Neuronal stem cell (in vitro differentiated cells): Measurements from ENCODE around the gene GPT2. TPM values are rescaled to one million over a fixed set of nuclear protein-coding genes. Genes with fewer than 3 reads are reported as not detected.

Source experiments
- DNase-seq: peaks from one replicate; pipeline ENCODE4 v3.0.0-alpha.2; 2013; ENCODE audit warnings: low spot score
- H2AFZ ChIP-seq: one replicate; pipeline ENCODE4 v1.6.1; 2013; ENCODE audit warnings: mild to moderate bottlenecking, low read length, inconsistent platforms
- H2AK5ac ChIP-seq: 2 replicates; pipeline ENCODE4 v1.6.1; 2013; ENCODE audit warnings: low read depth, mild to moderate bottlenecking, inconsistent platforms, low read length, moderate library complexity, mixed read lengths
- H2BK120ac ChIP-seq: 2 replicates; pipeline ENCODE4 v1.6.1; 2013; ENCODE audit warnings: low read depth, mild to moderate bottlenecking, inconsistent platforms, low read length, moderate library complexity, mixed read lengths
- H2BK12ac ChIP-seq: one replicate; pipeline ENCODE4 v1.6.1; 2013; ENCODE audit warnings: low read length, inconsistent platforms
- H2BK15ac ChIP-seq: 2 replicates; pipeline ENCODE4 v1.6.1; 2013; ENCODE audit warnings: mild to moderate bottlenecking, low read length, inconsistent platforms, mixed read lengths
- H2BK5ac ChIP-seq: one replicate; pipeline ENCODE4 v1.6.1; 2013; ENCODE audit warnings: inconsistent platforms, mild to moderate bottlenecking, low read length, moderate library complexity
- H3K14ac ChIP-seq: one replicate; pipeline ENCODE4 v1.6.1; 2013; ENCODE audit warnings: low read length, inconsistent platforms
- H3K18ac ChIP-seq: 2 replicates; pipeline ENCODE4 v1.6.1; 2013; ENCODE audit warnings: low read length, inconsistent platforms
- H3K23ac ChIP-seq: 2 replicates; pipeline ENCODE4 v1.6.1; 2013; ENCODE audit warnings: low read depth, mild to moderate bottlenecking, mixed read lengths, low read length, inconsistent platforms; ENCODE audit not compliant: poor library complexity
- H3K27ac ChIP-seq: replicated peaks from 3 replicates; pipeline ENCODE4 v1.5.1; 2013; ENCODE audit warnings: low read length, inconsistent platforms
- H3K27me3 ChIP-seq, 3 experiments: 2 replicates each; pipeline ENCODE4 v1.6.1; 2013; ENCODE audit warnings: low read length in 3 of 3, mild to moderate bottlenecking in 2 of 3, inconsistent platforms in 1 of 3, low read depth in 1 of 3, mixed read lengths in 1 of 3, moderate library complexity in 1 of 3; ENCODE audit not compliant: control insufficient read depth in 3 of 3, insufficient read depth in 3 of 3
- H3K36me3 ChIP-seq, 2 donors: replicated peaks in 1 of 2; 2 replicates each; pipeline ENCODE4 v1.6.1; 2013; ENCODE audit warnings: low read length in 2 of 2; ENCODE audit not compliant: control insufficient read depth in 2 of 2, insufficient read depth in 2 of 2
- H3K4ac ChIP-seq: 2 replicates; pipeline ENCODE4 v1.6.1; 2013; ENCODE audit warnings: inconsistent platforms, mild to moderate bottlenecking, low read length, moderate library complexity
- H3K4me1 ChIP-seq, 2 donors: 1 replicate in 1 of 2; 2 replicates in 1 of 2; pipeline ENCODE4 v1.6.1; 2013; ENCODE audit warnings: low read length in 2 of 2, low read depth in 1 of 2; ENCODE audit not compliant: control insufficient read depth in 2 of 2, insufficient read depth in 1 of 2
- H3K4me2 ChIP-seq: one replicate; pipeline ENCODE4 v1.6.1; 2013; ENCODE audit warnings: mild to moderate bottlenecking, low read length, inconsistent platforms; ENCODE audit not compliant: insufficient read depth, poor library complexity, severe bottlenecking
- H3K4me3 ChIP-seq, 2 donors: 2 replicates each; pipeline ENCODE4 v1.5.1; 2013; ENCODE audit warnings: low read length in 2 of 2, mild to moderate bottlenecking in 2 of 2, inconsistent platforms in 1 of 2, moderate library complexity in 1 of 2
- H3K79me1 ChIP-seq: one replicate; pipeline ENCODE4 v1.6.1; 2013; ENCODE audit warnings: low read depth, mild to moderate bottlenecking, inconsistent platforms, low read length, moderate library complexity
- H3K9ac ChIP-seq: one replicate; pipeline ENCODE4 v1.6.1; 2013; ENCODE audit warnings: mild to moderate bottlenecking, low read depth, low read length, inconsistent platforms; ENCODE audit not compliant: poor library complexity
- H3K9me3 ChIP-seq, 2 donors: replicated peaks in 1 of 2; 2 replicates each; pipeline versions ENCODE3 to v1.6.1; 2013; ENCODE audit warnings: low read length in 2 of 2, mild to moderate bottlenecking in 2 of 2, inconsistent platforms in 1 of 2, low read depth in 1 of 2, mixed read lengths in 1 of 2, moderate library complexity in 1 of 2; ENCODE audit not compliant: control insufficient read depth in 2 of 2, insufficient read depth in 1 of 2
- H4K8ac ChIP-seq: one replicate; pipeline ENCODE4 v1.6.1; 2013; ENCODE audit warnings: low read depth, mild to moderate bottlenecking, inconsistent platforms, low read length, moderate library complexity
- H4K91ac ChIP-seq: one replicate; pipeline ENCODE4 v1.6.1; 2013; ENCODE audit warnings: low read length, low read depth, mild to moderate bottlenecking, inconsistent platforms; ENCODE audit not compliant: poor library complexity
- WGBS, 2 donors: extraction: QIAGEN DNeasy Blood & Tissue Kit; methylation state at CpG; one replicate each; pipeline ENCODE4 v1.1.7; 2013; ENCODE audit warnings: missing lambda C conversion rate in 2 of 2, mixed read lengths in 1 of 2; ENCODE audit not compliant: insufficient read length in 2 of 2, insufficient replicate concordance in 1 of 2; ENCODE audit errors: extremely low coverage in 2 of 2; 5-methylcytosine and 5-hydroxymethylcytosine counted together
- small RNA-seq: library from polyadenylated mRNA; stranded (forward); fragments of <200 nt; extraction: miRNeasy Mini kit (QIAGEN cat#:217004); gene quantifications from one replicate; pipeline ENCODE3, GENCODE V24; 2013; ENCODE audit not compliant: insufficient read depth

GPT2 gene

DNA sequence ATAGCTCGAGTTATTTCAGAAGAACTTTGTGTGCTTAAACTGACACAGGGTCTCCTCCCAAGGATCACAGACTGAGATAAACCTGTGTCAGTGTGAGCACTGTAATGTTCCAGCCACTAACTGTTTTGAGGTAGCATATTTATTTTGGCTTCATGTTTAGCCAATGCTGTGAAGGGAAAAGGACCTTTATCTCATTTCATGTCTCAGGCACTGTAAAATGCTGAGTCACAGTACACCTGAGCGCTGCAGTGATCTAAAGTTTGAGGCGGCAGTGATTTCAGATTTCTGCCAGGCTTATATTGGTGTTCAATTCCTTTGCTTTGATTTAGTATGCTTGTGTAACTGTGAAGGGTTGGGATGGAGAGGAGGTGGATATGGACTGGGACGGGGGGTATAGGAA is 92.4 kb downstream of the GPT2 start:
- H2BK5ac ChIP-seq: no peak overlapping the region
- H3K9ac ChIP-seq: no peak overlapping the region
- no peak overlapping the region for H2AK5ac ChIP-seq
- peaks cover 7 to 9% of the 10 kb centered on the region in 2 donors for H3K4me1 ChIP-seq
- no peak overlapping the region for H2BK15ac ChIP-seq
- no peak overlapping the region for H4K91ac ChIP-seq
- no peak overlapping the region for H3K4me3 ChIP-seq
- H2AFZ ChIP-seq: no peak overlapping the region
- no peak overlapping the region for H2BK12ac ChIP-seq
- WGBS, 2 donors: no CpG with 5 or more reads among the region's 4 CpGs
- no peaks in the 10 kb centered on the region for H3K9me3 ChIP-seq
- no peak overlapping the region for H3K14ac ChIP-seq
- H4K8ac ChIP-seq: no peak overlapping the region
- H3K23ac ChIP-seq: no peak overlapping the region
- H3K4me2 ChIP-seq: no peak overlapping the region
- peaks cover 4% of the 10 kb centered on the region for H3K79me1 ChIP-seq
- peaks cover 0 to 8% of the 10 kb centered on the region in 2 donors for H3K36me3 ChIP-seq
- no peak for DNase-seq
- H3K4ac ChIP-seq: no peak overlapping the region
- H3K27ac ChIP-seq: no peak overlapping the region
- no peak overlapping the region for H3K18ac ChIP-seq
- H2BK120ac ChIP-seq: no peak overlapping the region
- no peaks in the 10 kb centered on the region for H3K27me3 ChIP-seq

Small RNA genes lying within 50 kb of the gene (small RNA-seq; reads per million reads assigned to genes)
- gene AC007225.2: not detected
